Stimulated activated CD4-positive, alpha-beta T cell treated with anti-CD3 and anti-CD28 coated beads, Interleukin-15, amount 100 ng/mL, for 48 hours (primary cell): ENCODE measurements around the gene TRPV2.

Source experiments
- DNase-seq, 2 donors: peaks; one replicate each; pipeline ENCODE4 v3.0.0-alpha.2; 2020; ENCODE audit warnings: low read depth in 2 of 2

The TRPV2 gene

DNA sequence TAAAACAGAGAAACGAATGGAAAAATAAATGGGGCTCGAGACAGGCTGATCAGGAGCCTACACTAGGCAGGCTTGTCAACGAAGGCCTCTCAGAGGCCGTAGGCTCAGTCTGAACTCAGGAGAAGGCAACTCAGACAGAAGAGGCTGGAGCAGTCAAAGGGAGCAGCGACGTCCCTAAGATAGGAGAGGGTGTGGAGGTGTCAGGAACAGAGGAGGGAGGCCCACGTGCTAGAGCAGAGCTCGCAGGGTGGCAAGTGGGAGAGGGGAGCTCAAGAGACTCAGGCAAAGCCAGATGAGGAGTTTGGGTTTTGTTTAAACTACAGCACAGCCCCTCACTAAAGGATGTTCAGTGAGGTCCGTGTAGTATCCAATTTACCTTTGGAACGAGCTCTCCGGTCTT lies 43.9 kb downstream of the TRPV2 start:
- DNase-seq: no peak

DNA sequence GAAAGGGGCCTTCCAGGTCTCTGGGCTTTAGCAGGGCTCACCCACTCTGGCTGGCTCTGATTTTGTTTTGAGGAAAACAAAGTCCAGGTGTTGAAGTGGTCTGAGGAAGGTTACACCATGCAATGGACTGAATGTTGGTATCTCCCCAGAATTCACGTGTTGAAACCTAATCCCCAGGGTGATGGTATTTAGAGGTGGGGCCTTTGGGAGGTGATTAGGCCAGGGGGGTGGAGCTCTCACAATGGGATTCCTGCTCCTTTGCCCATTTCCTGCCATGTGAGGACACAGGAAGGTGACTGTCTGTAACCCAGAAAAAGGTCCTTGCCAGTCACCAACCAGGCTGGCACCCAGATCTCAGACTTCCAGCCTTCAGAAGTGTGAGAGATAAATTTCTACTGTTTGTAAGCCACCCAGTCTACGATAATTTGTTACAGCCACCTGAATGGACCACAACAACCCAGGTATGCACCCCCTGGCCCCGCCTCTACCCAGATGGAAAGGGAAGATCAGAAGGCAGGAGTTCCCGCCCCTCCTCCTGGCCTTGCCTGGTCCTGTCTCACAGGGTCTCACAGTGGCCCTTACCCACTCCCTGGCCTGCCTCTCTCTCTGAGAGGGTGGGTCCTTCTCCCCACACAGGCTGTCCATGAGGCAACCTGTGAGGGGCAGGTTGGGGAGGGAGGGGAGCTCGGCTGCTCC lies 44.6 kb downstream of the TRPV2 start:
- DNase-seq: no peak

DNA sequence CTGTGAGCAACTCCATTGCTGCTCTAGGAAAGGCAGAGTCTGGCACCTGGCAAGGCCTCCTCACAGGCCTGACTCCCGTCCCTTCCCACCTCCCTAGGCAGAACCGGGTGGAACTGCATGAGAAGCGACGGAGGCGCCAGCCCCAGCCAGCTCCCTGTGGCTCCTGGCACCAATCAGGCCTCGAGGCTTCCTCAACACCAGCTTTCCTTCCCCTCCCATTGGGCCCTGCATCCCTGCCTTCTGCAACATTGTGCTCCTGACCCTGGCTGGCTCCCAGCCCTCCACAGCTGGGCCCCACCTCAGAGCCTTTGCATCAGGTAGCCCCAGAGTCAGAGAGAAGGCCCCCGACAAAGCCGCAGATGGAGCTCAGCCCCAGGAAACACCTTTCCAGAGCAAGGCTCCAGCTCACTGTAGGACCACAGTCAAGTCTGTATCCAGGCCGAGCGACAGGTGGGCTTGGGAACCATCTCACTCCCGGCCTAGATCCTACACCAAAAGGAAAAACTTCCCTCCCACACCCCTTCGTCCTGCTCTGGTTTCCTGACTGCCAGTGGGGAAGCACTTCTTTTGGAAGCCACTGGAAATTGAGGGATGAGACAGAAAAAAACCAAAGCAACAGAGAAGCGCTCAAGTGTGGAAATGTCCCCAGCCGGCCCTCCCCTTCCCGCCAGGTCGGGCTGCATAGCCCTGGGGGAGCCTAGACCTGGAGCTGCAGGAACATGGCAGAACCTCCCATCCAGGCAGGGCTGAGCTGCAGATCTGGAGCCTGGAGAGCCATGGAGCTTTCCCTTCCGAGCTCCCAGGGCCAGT lies 45.6 kb downstream of the TRPV2 start:
- DNase-seq: no peak

DNA sequence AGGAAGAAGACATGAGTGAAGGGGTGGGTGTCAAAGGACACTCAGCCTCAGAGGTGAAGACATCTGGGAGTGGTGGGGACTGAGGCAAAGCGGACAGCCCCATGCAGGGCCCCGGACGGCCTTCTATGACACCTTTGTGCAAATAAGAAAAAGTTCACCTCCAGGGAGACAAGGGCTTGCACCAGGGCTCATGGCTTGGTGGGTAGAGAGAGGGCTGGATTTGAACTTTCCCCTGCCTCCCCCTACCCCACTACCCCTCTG lies 46.2 kb downstream of the TRPV2 start:
- no peak for DNase-seq

DNA sequence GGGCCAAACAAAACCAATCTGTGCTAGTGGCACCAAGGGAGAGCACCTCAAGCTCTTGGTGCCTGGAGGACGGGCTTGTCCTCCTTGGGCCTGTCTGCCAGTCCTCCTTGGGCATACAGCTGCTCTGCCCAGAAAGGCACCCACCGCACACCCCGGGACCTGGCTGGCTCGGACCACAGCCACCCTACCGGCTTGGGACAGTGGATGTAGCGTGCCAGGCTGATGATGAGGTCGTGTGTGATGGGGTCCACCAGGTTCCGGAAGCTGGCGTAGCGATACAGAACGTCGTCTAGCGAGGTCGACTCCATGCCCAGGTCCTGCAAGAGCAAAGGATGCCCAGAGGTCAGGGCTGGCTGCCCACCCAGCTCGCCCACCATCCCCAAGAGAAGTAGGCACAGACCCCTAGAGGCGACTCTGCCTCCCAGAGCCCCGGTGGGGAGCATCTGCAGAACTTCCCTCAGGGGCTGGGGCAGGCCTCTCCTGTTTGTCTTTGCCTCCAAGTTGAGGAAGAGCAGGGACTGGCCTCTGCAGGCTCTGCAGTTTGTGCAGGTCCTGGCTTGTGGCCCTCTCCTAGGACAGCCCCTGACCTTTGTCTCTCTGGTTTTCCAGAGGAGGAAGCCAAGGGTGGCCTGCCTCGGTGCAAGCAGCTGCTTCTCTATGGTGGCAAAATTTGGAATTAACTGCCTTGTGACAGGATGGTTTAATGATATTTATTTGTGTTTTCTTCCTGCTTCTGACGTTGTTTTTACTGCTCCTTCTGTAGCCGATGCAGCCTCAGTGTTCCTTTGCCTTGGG lies 46.9 kb downstream of the TRPV2 start:
- DNase-seq: no peak

DNA sequence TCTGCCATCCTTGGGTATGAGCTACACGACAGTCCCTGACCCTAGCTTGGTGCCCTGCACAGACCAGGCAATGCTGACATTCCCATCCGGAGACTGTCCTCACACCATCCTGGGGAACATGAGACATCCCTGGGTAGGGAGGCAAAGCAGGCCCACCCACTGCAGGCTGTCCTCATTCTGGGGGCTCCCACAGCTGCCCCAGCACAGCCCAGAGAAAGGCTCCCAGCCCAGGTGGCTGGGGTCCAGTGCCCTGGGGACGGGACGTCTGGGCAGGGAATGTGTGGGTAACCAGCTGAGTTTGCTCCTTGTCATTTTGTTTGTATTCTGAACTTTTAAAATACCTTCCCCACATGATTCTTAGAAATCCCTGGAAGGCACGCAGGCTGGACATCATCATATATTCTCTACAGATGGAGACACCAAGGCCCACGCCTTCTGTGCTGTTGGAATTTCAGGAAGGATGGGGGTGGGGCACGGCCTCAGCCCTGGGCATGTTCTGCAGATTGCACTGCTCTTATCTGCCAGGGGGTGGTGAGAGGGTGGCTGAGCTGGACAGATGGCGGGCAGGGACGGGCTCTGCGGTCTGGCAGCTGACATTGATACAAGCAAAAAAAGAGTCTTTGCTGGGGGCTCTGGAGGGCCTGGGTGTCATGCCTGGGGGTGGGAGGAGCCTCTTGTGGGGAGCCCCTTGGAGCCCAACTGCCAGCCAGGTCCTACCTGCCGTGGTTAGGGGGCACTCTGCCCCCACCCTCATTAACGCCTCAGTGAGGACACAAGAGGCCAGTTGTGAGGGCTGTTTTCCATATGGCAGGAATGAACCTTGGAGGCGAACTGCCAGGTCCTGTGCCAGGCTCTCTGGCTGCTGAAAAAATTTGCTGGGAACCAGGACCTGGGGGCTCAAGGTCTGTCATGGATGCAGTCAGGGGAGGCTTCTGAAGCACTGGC lies 48.3 kb downstream of the TRPV2 start:
- DNase-seq: no peak

DNA sequence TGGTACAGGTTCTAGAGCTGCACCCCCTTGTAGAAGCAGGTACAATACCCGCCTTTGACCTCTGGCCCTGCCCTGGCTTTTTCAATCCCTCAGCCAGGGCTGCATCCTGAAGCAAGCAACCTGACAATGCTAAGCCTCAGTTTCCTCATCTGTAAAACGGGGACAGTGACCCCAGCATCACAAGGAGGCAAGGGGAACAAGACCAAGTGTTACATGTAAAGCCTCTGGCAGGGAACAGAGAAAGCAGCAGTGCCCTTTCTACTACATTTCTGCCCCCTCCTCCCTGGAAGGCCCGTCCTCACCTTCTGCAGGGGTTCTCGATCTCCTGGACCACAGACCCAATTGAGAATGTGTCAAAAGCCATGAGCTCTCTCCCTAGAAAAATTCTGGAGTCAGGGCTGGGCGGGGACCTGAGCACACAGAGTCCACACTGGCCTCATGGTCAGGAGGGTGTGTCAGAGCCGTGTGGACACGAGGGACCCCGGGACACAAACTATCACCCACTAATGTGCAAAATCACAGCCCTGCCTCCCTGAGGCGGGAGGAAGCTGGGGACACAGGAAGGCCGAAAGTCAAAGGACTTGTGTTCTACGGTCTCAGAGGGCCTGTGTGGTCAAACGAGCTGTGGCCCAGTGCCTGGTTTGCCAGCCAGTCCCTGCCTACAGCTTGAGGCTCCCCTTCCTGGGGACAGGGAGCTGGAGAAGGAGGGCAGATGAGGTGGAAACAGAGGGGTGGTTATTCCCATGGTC lies 49.1 kb downstream of the TRPV2 start:
- DNase-seq: no peak

DNA sequence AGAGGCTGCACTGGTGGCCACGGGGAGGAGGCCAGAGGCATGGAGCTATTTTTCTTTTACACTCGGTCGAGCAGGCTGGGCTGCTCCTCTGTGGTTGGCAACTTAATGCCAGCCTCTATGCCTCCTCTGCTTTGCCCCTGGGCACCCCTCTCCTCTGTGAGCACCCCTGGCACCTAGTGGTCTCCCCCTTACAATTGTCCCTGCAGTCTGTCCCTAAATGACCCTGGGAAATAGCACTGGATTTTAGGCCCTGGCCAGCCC lies 49.6 kb downstream of the TRPV2 start:
- DNase-seq: no peak

DNA sequence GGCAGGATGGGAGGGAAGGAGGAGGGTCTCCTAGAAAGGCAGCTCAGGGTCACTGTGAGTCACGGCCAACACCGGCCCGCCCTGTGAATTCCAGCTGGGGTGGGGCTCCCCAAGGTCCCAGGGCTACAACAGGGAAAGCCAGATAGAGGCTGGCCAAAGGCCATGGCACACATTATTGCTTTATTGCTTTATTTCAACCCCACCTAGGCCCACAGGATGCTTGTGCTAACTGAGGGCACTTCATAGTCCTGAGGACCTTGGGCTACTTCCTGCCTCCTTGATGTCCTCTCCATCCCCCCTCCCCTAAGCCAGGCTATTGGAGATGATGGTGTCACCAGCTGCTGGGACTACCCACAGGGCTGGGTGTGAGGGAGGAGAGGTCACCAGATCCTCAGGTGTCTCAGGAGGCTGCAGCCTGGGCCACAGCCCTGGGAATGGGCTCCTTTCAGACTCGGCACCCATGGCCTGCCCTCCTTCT lies 50.5 kb downstream of the TRPV2 start:
- DNase-seq: no peak

DNA sequence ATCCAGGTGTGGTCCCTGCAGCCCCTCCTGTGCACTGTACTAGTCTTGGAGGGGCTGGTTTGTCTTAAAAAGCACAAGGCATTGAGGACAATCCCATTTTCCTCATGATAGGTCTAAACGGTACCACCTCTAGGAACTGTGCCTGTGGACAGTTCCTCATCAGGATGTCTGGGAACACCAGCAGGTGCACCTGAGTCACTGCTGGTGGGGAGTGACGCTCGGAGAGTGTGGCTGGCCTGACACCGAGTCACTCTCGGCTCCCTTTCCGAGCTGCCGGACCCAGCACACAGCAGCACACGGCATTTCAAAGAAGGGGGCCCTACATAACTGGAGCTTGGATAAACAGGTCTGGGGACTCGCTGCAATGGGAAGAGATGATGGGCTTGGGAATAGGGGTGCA lies 51.0 kb downstream of the TRPV2 start:
- DNase-seq: no peak

DNA sequence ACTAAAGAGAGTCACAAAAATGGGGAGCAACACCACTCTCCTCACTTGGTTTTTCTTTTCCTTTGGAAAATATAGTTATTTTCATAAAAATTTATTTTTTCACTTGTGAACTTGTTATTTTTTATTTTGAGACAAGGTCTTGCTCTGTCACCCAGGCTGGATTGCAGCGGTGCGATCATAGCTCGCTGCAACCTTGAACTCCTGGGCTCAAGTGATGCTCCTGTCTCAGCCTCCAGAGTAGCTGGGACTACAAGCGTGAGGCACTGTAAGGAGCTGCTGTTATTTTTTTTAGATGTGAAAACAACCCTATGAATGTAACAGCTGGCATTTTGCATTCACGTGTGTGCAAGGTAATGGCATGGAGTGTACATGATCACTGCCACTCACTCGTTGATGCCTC lies 51.7 kb downstream of the TRPV2 start:
- DNase-seq: no peak

DNA sequence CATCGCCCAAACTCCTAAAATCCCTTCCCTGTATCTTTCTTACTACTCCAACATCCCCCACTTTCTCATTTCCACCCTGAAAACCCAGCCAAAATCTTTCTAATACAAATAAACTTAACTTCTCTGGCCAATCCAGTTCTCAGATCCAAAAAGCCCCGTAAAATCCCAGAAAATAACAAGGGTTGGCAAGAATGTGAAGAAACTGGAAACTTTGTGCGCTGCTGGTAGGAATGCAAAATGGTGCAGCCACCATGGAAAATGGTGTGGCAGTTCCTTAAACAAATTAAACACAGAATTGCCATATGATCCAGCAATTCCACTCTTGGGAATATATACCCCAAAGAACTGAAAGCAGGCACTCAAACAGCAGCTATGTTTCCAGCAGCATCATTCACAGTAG lies 52.5 kb downstream of the TRPV2 start:
- no peak for DNase-seq

DNA sequence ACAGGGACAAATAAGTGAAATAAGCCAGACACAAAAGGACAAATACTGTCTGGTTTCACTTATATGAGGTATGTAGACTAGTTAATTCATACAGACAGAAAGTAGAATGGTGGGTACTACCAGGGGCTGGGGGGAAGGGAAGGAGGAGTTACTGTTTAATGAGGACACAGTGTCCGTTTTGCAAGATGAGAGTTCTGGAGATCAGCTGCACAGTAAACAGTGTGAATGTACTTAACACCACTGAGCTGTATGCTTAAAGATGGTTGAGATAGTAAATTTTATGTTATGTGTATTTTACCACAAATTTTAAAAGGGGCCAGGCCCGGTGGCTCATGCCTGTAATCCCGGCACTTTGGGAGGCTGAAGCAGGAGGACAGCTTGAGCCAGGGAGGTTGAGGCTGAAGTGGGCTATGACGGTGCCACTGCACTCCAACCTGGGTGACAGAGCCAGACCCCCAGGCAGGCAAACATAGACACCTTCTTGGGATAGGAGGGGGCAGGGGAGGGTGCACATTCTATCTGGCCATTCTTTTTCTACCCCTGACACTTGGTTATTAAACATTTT lies 53.1 kb downstream of the TRPV2 start:
- no peak for DNase-seq

DNA sequence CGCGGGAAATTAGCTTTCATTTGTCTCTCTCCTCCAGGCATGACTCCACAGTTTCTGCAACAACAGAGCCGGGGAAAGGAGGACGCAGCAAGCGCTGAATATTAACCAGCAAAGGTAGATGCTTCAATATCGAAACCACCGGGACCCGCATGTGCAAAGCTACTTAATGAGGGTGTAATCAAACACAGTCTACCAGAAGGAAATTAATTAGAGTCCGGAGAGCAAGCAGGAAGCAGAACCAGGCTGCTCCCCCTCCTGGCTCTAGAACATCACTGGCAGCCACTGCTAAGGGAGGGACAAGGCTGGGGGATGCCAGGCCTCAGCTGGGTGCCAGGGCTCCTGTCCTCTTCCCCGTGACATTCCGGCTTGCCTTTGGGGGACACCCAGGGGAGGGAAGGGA lies 54.9 kb downstream of the TRPV2 start:
- DNase-seq: no peak

DNA sequence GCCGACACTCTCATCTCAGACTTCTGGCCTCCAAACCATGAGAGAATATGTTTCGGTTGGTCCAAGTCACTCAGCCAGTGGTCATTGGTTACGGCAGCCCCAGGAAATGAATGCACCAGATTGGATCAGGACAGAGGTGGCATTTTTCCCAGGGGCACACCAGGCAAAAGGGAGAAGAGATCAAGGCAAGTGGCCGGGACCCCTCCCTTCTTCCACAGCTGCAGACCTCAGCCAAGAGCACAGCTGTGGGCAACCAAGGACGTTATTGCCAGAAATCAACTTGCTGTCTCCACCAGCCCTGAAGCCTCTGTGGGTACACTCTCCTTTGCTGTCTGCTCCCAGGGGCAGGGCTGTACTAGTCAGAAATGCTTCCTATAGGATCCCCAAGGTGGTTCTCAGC lies 55.9 kb downstream of the TRPV2 start:
- DNase-seq: no peak

DNA sequence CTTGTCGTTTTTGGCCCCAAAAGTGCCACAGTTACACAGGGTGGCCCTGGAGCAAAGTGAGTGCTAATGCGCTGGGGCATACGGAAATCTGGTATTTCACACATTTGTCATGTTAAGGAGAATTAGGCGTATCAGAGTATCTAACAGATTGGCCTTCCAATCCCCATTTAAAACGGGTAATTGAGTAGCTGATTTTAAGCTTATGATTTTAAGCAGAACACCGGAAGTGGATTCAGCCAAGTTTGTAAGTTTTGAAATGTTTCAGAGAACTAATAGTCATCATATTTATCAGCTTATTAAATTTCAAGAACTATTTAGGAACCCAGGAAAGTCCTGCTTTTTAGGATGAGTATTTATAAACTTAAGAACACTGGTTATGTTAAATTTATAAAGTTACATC lies 57.2 kb downstream of the TRPV2 start:
- no peak for DNase-seq

DNA sequence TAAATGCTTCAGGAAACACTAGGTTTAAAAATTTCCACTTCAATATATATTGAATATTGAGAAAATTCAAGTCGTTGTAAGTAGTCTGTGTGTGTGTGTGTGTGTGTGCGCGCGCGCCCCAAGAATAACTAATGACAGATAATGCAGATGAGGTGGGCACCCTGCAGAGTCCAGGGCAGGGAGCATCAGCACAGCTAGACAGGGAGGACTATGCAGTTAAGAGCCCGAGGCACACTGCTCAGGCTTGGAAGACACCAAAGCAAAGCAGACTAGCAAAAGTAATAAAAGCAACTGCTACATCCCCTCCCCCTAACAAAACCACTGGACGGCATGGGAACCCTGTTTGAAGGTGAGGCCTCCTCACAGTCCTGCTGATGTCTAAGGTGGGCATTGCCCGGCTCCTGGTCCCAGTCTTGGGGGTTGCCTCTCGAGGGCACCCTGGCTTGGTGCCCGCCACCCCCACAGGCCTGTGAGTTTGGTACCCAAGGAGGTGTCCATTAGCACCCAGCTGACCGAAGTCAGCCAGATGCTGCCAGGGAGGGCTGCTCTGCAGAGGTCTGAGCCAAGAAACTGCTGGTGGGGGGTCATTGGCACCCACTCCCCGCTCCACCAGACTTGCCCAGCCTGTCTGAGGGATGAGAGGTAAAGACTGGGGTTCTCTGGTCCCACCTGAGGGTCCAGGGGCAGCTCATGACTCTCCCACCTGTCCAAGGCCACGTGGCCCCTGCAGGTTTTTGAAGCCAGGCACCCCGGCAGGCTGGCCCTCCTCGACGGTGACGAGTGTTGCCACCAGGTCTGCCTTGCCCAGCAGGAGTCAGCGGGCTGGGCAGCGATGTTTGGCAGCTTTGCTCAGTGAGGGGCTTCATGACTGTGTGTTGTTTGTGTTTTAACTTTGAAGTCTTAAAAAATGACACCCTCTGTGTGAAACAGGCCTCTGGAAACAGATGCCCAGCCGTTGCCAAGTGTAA lies 58.0 kb downstream of the TRPV2 start:
- DNase-seq: no peak

DNA sequence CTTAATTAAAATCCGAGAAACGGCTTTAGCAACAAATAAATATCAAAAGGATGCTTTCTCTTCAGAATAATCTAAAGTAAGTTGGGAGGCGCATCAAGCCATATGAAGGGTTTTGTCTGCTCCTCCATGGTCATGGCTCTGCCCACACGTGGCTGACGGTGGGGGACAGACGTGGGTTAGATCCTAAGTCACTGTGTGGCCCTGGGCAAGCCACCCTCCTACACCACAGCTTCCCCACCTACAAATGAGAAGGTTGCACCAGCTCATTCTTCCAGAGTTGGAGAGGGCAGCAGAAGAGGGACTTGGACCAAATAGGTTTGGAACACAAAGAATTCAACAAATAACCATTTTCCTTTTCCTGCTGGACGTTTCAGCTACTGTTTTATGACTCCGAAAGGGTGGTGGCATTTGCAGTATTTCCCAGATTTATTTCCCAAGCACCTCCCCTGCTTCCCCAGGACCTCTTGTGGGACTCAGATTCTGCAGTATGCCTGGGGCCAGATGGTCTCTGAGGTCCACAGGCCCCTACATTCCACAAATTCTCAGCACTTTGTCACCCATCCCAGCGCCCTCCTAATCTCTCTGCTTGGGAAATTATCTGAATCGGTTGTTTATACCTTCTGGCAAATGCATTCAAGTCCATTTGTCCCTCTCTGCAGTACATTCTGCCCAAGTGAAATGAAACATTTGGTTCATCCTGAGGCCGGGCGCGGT lies 58.8 kb downstream of the TRPV2 start:
- DNase-seq: no peak

DNA sequence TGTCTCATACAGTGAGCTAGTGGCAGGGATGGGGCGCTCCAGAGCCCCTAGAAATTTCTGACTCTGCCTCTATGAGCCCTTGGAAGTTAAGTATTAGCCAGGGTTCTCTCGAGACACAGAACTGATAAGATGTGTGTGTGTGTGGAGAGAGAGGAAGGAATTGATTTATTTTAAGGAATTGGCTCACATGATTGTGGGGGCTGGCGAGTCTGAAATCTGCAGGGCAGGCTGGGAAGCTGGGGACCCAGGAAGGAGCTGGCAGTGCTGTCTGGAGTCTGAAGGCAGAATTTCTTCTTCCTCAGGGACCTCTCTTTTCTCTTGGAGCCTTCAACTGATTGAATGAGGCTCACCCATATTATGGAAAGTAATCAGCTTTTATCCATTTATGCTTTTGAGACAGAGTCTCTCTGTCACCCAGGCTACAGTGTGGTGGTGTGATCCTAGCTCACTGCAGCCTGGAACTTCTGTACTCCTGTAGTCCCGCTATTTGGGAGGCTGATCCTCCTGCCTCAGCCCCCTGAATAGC lies 59.9 kb downstream of the TRPV2 start:
- DNase-seq: no peak
